GM19455 (cell line): ENCODE results near the gene G6PC3.
"Not testable (repeated sequence)": the region's sequence is repeated elsewhere in the genome, so short reads cannot be mapped to it uniquely, and the experiment has no call there.

Experiments
- ATAC-seq: cut with Tn5 transposase; IDR thresholded peaks from one replicate; pipeline ENCODE4 v1.9.1; 2021; ENCODE audit not compliant: unreplicated experiment

G6PC3 gene

GRCh38 chr17:44105483-44105882 is 34.9 kb downstream of the G6PC3 start:
- no peak for ATAC-seq

GRCh38 chr17:44105941-44106340 is 35.4 kb downstream of the G6PC3 start:
- ATAC-seq, result no peak

- no peak for ATAC-seq
Observed at GRCh38 chr17:44106801-44107200, 36.3 kb downstream of the G6PC3 start.

GRCh38 chr17:44108440-44109311 is 38.1 kb downstream of the G6PC3 start:
- ATAC-seq, result no peak

GRCh38 chr17:44109312-44109630 is 38.7 kb downstream of the G6PC3 start:
- ATAC-seq, result no peak

- no peak for ATAC-seq
Observed at GRCh38 chr17:44110011-44110686, 39.6 kb downstream of the G6PC3 start.

- ATAC-seq, result no peak
Observed at GRCh38 chr17:44110823-44111633, 40.5 kb downstream of the G6PC3 start.

GRCh38 chr17:44111777-44112176 is 41.2 kb downstream of the G6PC3 start:
- ATAC-seq, result no peak

- no peak for ATAC-seq
Observed at GRCh38 chr17:44112284-44113280, 42.0 kb downstream of the G6PC3 start.

- no peak for ATAC-seq
Observed at GRCh38 chr17:44113382-44113781, 42.8 kb downstream of the G6PC3 start.

GRCh38 chr17:44113868-44114840 is 43.6 kb downstream of the G6PC3 start:
- no peak for ATAC-seq

- ATAC-seq, result no peak
Observed at GRCh38 chr17:44115585-44116415, 45.3 kb downstream of the G6PC3 start.

GRCh38 chr17:44117351-44117750 is 46.8 kb downstream of the G6PC3 start:
- ATAC-seq, result no peak

GRCh38 chr17:44118427-44119050 is 48.0 kb downstream of the G6PC3 start:
- ATAC-seq, result no peak

GRCh38 chr17:44119062-44119461 is 48.5 kb downstream of the G6PC3 start:
- no peak for ATAC-seq

- ATAC-seq, result no peak
Observed at GRCh38 chr17:44119798-44120197, 49.3 kb downstream of the G6PC3 start.

- not testable (repeated sequence) for ATAC-seq
Observed at GRCh38 chr17:44120281-44120680, 49.7 kb downstream of the G6PC3 start.
